ENCODE measurements around the gene CPNE6.

Gene CPNE6

DNA sequence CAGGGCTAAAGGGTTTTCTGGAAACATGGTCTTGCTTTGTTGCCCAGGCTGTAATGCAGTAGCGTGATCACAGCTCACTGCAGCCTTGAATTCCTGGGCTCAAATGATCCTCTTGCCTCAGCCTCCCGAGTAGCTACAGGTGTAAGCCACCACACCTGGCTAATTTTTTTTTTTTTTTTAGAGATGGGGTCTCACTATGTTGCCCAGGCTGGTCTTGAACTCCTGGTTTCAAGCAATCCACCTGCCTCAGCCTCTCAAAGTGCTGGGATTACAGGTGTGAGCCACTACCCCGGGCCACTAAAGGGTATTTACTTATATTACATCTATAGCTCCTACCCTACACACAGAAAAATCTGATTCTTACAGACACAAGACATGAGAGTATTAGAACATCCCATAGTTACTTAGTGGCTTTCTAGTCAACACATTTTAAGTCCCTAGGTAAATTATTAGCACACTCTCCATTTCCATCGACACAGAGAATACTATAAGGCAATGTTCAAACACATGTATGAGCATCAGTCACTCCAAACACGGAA is 37.0 kb downstream of the CPNE6 start:
- no peak for DNase-seq

- DNase-seq, result no peak
These were observed 38.7 kb downstream of the CPNE6 start for GRCh38 chr14:24110060-24110459.

GRCh38 chr14:24110523-24110922 is 39.2 kb downstream of the CPNE6 start:
- DNase-seq, result no peak

GRCh38 chr14:24113379-24113800 is 42.0 kb downstream of the CPNE6 start:
- no peak for DNase-seq

DNA sequence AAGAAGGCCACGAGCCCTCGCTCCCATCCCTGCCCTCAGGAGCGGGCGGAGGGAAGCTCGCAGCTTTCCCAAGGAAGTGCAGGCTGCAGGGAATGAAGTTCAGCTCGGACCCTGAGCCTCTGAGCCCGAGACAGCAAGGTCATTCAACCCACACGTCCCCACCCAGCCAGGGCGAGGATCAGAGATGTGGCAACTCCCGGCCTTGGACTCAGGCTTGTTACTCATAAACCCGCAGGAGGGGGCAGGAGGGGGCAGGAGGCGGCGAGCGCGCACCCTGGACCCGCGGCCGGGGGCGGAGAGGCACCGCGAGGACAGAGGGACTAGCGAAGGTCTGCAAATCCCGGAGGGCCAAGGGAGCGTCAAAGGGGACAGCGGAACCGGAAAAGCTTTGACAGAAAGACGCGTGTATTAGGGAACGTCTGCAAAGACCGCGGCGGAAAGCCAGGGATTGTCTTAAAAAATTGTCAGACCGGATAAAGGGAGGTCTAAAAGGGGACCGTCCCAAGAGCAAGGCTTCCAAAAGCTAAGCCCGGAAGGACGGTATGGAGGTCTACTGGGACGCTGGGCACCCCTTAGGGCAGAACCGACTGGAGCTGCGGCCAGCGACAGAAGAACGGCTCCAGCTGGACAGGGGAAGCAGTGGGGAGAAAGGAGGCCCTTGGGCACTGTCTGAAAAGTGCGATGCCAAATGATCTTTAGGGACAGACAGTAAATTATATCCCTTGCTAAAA is 42.6 kb downstream of the CPNE6 start:
- DNase-seq, result peak; percentile 86

GRCh38 chr14:24114532-24115421 is 43.4 kb downstream of the CPNE6 start, which contains the start of the genes DCAF11 and NRL:
Gene DCAF11 (plus strand): TSS chr14:24114777. CDS start chr14:24115595, 818 bp downstream.
Gene NRL (minus strand): TSS chr14:24114949. CDS start chr14:24082848, 32,101 bp downstream.
- DNase-seq, result peak; percentile 99

DNA sequence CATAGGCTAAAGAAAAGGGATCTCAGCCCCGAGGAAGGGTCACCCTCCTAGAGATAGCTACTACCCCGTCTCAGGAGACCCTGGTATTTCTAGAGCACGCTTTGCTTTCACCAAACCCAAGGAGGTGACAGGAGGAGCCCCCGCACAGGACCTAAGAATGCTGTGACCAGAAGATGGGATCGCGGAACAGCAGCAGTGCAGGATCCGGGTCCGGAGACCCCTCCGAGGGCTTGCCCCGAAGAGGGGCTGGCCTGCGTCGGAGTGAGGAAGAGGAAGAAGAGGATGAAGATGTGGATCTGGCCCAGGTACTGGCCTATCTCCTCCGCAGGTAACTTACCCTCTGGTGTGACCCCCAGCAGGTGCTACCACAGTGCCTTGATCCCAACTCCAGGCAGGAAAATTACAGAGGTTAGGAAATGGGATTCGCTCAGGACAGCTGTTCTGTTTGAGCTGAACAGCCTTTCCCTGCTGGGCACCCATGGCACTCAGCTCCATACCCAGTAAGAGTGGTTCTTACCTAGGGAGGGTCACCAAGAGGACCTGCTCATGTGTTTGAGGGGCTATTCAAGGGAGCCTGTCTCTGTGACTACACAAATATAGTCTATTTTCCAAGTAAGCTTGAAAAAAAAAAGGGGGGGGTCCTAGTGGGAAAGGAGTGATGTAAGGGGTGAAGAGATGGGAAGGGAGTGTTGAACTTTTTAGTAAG is 44.2 kb downstream of the CPNE6 start:
- DNase-seq, result no peak

DNA sequence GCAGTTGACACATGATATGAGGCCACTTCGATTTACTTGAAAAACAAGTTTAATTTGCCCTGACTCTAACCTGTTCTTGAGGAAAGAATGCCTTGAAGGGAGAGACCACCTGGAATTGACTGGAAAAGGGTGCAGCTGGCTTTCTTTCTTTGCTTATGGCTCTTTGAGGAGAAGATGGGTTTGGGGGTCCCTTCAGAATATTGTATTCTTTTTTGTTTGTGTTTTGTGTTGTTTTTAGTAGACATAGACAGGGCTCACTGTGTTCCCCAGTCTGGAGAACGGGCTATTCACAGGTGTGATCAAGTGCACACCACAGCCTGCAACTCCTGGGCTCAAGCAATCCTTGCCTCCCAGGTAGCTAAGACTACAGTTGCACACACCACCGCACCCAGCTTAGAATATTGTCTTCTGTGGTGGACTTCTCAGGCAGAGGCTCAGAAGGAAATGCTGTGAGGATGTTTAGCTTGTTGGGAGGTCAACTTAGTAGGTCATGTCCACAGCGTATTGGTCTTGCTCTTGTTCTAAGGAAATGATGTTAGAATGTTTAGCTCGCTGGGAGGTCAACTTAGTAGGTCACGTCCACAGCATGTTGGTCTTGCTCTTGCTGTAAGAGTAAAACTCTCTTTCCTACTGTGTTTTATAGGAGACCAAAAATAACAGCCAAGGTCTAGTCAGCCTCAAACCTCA is 44.9 kb downstream of the CPNE6 start:
- no peak for DNase-seq

- no peak for DNase-seq
These were observed 45.8 kb downstream of the CPNE6 start for GRCh38 chr14:24117179-24117578.

DNA sequence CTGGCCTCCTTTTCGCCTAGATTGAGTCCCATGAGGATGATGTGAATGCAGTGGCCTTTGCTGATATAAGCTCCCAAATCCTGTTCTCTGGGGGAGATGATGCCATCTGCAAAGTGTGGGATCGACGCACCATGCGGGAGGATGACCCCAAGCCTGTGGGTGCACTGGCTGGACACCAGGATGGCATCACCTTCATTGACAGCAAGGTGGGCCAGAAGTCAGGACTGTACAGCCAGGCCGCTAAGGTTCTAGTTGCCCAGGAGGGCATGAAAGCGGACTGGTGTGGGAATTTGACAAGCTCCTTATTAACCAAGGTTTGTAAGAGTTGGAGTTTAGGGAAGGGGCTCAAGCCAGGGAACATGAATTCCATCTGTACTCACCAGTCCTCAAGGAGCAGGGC is 48.3 kb downstream of the CPNE6 start:
- DNase-seq, result no peak

DNA sequence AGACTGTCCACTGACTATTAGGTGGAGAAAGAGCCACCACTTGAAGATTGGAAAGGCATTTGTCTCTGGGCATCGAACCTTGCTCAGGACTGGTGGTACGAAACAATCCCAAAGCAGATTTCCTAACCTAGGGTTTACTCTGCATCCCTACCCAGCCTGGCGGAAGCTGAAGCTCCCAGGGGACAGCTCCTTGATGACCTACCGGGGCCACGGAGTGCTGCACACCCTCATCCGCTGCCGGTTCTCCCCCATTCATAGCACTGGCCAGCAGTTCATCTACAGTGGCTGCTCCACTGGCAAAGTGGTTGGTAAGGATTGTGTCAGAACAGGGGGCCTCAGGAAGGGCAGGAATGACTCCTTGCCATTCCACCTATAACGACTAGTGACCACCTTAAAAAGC is 49.8 kb downstream of the CPNE6 start:
- DNase-seq, result no peak

DNA sequence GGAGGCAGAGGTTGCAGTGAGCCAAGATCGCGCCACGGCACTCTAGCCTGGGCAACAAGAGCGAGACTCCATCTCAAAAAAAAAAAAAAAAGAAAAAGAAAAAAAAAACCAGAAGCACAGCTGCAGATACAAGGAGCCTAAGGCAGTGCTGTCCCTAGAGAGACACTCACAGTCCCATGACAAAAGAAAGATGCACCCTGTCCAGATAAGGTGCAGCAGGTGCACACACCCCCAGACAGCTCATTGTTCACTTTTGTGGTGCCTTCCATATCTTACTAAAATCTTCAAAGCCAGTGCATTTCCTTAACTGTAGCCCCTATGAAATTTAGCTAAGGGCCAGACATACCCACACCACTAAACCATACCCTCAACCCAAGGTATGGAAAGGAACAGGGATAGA is 51.1 kb downstream of the CPNE6 start:
- no peak for DNase-seq

DNA sequence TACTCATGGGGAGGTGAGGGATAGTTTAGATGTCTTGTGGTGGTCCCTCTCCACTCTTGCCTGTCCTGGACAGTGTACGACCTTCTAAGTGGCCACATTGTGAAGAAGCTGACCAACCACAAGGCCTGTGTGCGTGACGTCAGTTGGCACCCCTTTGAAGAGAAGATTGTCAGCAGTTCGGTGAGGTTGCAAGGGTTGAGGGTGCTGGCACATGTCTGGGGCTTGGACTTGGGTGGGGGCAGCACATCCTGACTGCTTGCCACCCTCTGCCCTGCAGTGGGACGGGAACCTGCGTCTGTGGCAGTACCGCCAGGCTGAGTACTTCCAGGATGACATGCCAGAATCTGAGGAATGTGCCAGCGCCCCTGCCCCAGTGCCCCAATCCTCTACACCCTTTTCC is 51.5 kb downstream of the CPNE6 start:
- no peak for DNase-seq

DNA sequence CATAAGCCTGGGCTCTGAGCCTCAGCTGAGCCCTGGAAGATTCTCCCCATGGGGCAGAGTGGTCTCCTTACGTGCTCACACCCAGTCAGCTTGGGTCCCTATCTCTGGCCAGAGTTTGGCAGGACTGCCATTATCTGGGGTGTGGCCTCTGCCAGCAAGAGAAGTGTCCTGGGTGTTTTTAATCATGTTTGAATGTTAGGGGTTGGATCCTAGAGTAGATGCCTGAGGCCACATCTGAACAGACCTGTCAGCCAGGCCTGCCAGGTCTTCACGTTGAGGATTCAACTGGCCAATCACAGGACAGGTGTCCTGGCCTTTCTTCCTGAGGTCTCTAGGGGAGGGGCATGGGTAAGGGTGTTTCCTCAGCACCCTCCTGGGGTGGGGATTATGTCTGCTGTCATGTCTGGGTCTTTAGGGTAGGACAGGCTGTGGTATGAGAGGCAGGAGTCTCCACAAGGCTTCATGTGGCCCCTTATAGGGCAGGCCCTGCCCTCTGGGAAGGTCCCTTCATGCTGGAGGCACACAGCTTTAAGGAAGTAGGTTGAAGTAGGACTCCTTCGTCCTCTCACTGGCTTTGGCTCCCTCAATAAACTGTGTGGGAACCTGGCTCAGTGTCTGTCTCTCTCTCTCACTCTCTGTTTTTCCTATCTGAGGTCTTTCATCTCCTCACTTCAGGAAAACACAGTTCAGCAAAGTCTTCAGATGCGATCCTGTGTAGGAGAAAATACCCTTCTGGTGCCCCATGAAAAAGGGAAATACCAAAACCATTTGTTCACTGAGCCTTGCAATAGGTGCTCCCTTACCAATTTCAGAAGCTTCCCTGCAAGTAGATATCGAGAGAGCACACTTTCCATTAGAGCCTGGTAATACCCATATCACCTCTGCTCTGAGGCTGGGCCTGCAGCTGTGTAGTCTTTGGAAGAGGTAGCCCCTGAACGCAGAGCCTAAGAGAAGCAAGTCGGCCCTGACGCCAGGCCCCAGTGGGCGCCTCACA is 52.4 kb downstream of the CPNE6 start:
- DNase-seq, result no peak

- no peak for DNase-seq
These were observed 55.6 kb downstream of the CPNE6 start for GRCh38 chr14:24126939-24127338.

- DNase-seq, result no peak
These were observed 56.3 kb downstream of the CPNE6 start for GRCh38 chr14:24127673-24128072.

Data from CD4-positive, alpha-beta T cell treated with Interleukin-10 for 1 hour (primary cell).